ENCODE results near the gene NKIRAS2.

Gene NKIRAS2

GRCh38 chr17:42025191-42025579, 5.3 kb downstream of the NKIRAS2 start:
- TF ChIP-seq EZH2phosphoT487 (conservative IDR thresholded peaks at IDR 0.05; ENCODE audit: low read length) (no peak), CTCF (IDR thresholded peaks at IDR 0.05; ENCODE audit: insufficient read depth, low read length, poor library complexity, severe bottlenecking) (no peak)
- Histone ChIP-seq H3F3A (ENCODE audit: insufficient read depth) (no peaks in the 10 kb centered on the region), H3K9me2 (replicated peaks; ENCODE audit: insufficient read depth, low read length) (no peaks in the 10 kb centered on the region), H4K20me1 (ENCODE audit: low read depth, low read length) (no peaks in the 10 kb centered on the region), H3K27ac (ENCODE audit: low read depth, low read length) (no peak overlapping the region), H3K79me2 (ENCODE audit: insufficient read depth, low read length) (peaks cover 9% of the 10 kb centered on the region), H3K9ac (ENCODE audit: low read length) (no peak overlapping the region), H3K36me3 (ENCODE audit: low read length) (no peaks in the 10 kb centered on the region), H2AFZ (ENCODE audit: low read depth, low read length, severe bottlenecking) (no peak overlapping the region), H3K27me3 (ENCODE audit: low read length) (no peaks in the 10 kb centered on the region), H3K4me3 (ENCODE audit: insufficient read depth, low read length, poor library complexity, severe bottlenecking) (no peak overlapping the region), H3K9me3 (ENCODE audit: insufficient read depth, low read length) (no peaks in the 10 kb centered on the region), H3K4me2 (ENCODE audit: low read depth, low read length, poor library complexity, severe bottlenecking) (peak overlapping the region; percentile 23)

- Histone ChIP-seq H3K4me2 (ENCODE audit: low read depth, low read length, poor library complexity, severe bottlenecking) (no peak overlapping the region), H3K27me3 (ENCODE audit: low read length) (no peaks in the 10 kb centered on the region), H3K79me2 (ENCODE audit: insufficient read depth, low read length) (0 out of 2 replicates have a peak, but pooled peaks cover 2% of the 10 kb centered on the region), H3K36me3 (ENCODE audit: low read length) (no peaks in the 10 kb centered on the region), H3K27ac (ENCODE audit: low read depth, low read length) (no peak overlapping the region), H3K9me2 (replicated peaks; ENCODE audit: insufficient read depth, low read length) (no peaks in the 10 kb centered on the region), H4K20me1 (ENCODE audit: low read depth, low read length) (no peaks in the 10 kb centered on the region), H3K9me3 (ENCODE audit: insufficient read depth, low read length) (no peaks in the 10 kb centered on the region), H3K4me3 (ENCODE audit: insufficient read depth, low read length, poor library complexity, severe bottlenecking) (no peak overlapping the region), H3K9ac (ENCODE audit: low read length) (no peak overlapping the region), H2AFZ (ENCODE audit: low read depth, low read length, severe bottlenecking) (no peak overlapping the region), H3F3A (ENCODE audit: insufficient read depth) (no peaks in the 10 kb centered on the region)
- no peak for TF ChIP-seq CTCF (IDR thresholded peaks at IDR 0.05; ENCODE audit: insufficient read depth, low read length, poor library complexity, severe bottlenecking)
- TF ChIP-seq EZH2phosphoT487 (conservative IDR thresholded peaks at IDR 0.05; ENCODE audit: low read length): no peak
Measured at GRCh38 chr17:42025936-42026335, 6.0 kb downstream of the NKIRAS2 start.

DNA sequence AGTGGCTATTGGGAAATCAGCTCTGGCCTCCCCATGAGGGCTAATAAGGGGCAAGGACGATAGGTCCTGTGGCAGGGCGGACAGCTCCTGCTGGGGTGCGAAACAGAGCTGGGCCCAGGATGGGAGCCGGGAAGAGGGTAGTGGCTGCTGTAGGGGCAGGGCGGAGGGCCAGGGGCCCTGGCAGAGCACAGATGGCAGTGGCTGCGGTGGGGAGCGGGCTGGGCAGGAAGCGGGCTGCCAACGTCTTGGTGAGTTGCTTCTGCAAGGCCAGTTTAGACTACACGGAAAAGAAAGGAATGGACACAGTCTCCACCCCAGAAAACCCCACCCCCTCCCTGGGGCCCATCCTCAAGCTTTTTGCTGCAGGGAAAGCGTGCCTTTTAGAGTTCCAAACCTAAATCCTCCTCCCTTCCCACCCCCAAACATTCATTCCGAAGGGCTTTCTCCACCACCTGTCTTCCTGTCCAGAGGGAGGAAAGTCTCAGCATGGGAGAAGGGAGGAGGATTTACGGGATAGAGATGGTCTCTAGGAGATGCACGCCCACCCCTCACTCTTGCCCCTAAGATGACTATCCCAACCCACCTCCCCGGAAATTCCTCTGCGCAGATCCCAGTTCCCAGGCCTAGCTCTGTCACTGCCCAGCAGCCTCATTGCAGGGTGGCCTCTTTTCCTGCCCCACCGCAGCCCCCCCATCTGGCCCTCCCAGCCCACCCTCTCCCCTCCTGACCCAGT, 7.1 kb downstream of the NKIRAS2 start:
- H3K27me3 ChIP-seq (ENCODE audit: low read length): no peaks in the 10 kb centered on the region
- no peaks in the 10 kb centered on the region for H3K9me3 ChIP-seq (ENCODE audit: insufficient read depth, low read length)
- no peak overlapping the region for H3K4me2 ChIP-seq (ENCODE audit: low read depth, low read length, poor library complexity, severe bottlenecking)
- H3K9ac ChIP-seq (ENCODE audit: low read length): no peak overlapping the region
- H2AFZ ChIP-seq (ENCODE audit: low read depth, low read length, severe bottlenecking): no peak overlapping the region
- H3F3A ChIP-seq (ENCODE audit: insufficient read depth): no peaks in the 10 kb centered on the region
- no peak overlapping the region for H3K27ac ChIP-seq (ENCODE audit: low read depth, low read length)
- H3K9me2 ChIP-seq (replicated peaks; ENCODE audit: insufficient read depth, low read length): no peaks in the 10 kb centered on the region
- no peaks in the 10 kb centered on the region for H4K20me1 ChIP-seq (ENCODE audit: low read depth, low read length)
- no peaks in the 10 kb centered on the region for H3K36me3 ChIP-seq (ENCODE audit: low read length)
- TF ChIP-seq CTCF (IDR thresholded peaks at IDR 0.05; ENCODE audit: insufficient read depth, low read length, poor library complexity, severe bottlenecking): no peak
- TF ChIP-seq EZH2phosphoT487 (conservative IDR thresholded peaks at IDR 0.05; ENCODE audit: low read length): no peak
- H3K4me3 ChIP-seq (ENCODE audit: insufficient read depth, low read length, poor library complexity, severe bottlenecking): no peak overlapping the region
- no peaks in the 10 kb centered on the region for H3K79me2 ChIP-seq (ENCODE audit: insufficient read depth, low read length)

Measured in SU-DHL-6 (cell line).